Measurements from ENCODE around the gene CC2D2A.

DNA sequence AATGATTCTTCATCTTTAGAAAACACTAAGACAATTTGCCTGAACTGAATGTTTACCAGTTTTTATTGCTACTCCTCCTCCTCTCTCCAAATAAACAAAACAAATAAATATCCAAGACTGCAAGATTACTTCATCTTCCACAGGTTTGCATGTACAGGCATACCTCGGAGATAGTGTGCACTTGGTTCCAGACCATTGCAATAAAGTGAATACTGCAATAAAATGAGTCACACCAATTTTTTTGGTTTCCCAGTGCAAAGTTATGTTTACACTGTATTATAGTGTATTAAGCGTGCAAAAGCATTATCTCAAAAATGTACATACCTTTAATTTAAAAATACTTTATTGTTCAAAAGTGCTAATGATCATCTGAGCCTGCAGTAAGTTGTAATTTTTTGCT, 132.2 kb downstream of the CC2D2A start:
- TF ChIP-seq, protein P1, sequence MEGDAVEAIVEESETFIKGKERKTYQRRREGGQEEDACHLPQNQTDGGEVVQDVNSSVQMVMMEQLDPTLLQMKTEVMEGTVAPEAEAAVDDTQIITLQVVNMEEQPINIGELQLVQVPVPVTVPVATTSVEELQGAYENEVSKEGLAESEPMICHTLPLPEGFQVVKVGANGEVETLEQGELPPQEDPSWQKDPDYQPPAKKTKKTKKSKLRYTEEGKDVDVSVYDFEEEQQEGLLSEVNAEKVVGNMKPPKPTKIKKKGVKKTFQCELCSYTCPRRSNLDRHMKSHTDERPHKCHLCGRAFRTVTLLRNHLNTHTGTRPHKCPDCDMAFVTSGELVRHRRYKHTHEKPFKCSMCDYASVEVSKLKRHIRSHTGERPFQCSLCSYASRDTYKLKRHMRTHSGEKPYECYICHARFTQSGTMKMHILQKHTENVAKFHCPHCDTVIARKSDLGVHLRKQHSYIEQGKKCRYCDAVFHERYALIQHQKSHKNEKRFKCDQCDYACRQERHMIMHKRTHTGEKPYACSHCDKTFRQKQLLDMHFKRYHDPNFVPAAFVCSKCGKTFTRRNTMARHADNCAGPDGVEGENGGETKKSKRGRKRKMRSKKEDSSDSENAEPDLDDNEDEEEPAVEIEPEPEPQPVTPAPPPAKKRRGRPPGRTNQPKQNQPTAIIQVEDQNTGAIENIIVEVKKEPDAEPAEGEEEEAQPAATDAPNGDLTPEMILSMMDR (IDR thresholded peaks at IDR 0.05), result no peak
- TF ChIP-seq POLR2AphosphoS5 (IDR thresholded peaks at IDR 0.05) (no peak), POLR2A (IDR thresholded peaks at IDR 0.05) (no peak)

All from prostate gland (tissue), 2 donors.